ENCODE results near the gene SANBR. TPM values are rescaled to one million over a fixed set of nuclear protein-coding genes. Genes with fewer than 3 reads are reported as not detected.

The SANBR gene
- total RNA-seq (2021) = 8.9 and 10.1 TPM in 2 replicates
- long read RNA-seq, full-length matches to known transcripts = 4 of 34 reads
- long read RNA-seq, partial matches to known transcripts = 20 of 34 reads
- long read RNA-seq, other reads (novel, unspliced or antisense) = 10 of 34 reads

GRCh38 chr2:61065714-61066709, at the start of gene SANBR:
SANBR (plus strand) TSS chr2:61065871; CDS start chr2:61070351, 4,480 bp downstream.
- Histone ChIP-seq H2BK12ac (ENCODE audit: insufficient read length, low read depth, low read length) (no peak within 1 kb of the TSS), H3K23ac (ENCODE audit: insufficient read length, low read depth, low read length) (no peak within 1 kb of the TSS), H3K79me2 (ENCODE audit: insufficient read depth, low read length) (no peaks in the 10 kb centered on the region), H4K20me1 (ENCODE audit: control insufficient read depth, insufficient read depth, insufficient read length) (no peaks in the 10 kb centered on the region), H2AFZ (ENCODE audit: low read length) (no peak within 1 kb of the TSS), H3K4me1 (ENCODE audit: insufficient read depth, low read length) (no peaks in the 10 kb centered on the region), H3T11ph (ENCODE audit: low read length) (no peak within 1 kb of the TSS), H2AK5ac (ENCODE audit: insufficient read length, low read length) (no peak within 1 kb of the TSS), H3K56ac (ENCODE audit: insufficient read length, low read depth, low read length) (no peak within 1 kb of the TSS), H3K14ac (ENCODE audit: insufficient read depth, low read length) (peak within 1 kb of the TSS; percentile 57; the same call in 1 of the 2 replicates), H2BK120ac (ENCODE audit: low read depth, low read length, poor library complexity, severe bottlenecking) (no peak within 1 kb of the TSS), H4K91ac (ENCODE audit: insufficient read length, low read depth, low read length) (no peak within 1 kb of the TSS), H3K79me1 (ENCODE audit: insufficient read depth, low read depth, low read length, poor library complexity, severe bottlenecking) (no peaks in the 10 kb centered on the region), H3K9me3 (ENCODE audit: control insufficient read depth, low read depth, low read length) (no peaks in the 10 kb centered on the region), H2BK15ac (ENCODE audit: low read depth, low read length) (no peak within 1 kb of the TSS), H3K9ac (ENCODE audit: extremely low read depth, insufficient read length, low read length) (peak within 1 kb of the TSS; percentile 55), H3K4me2 (ENCODE audit: insufficient read depth, insufficient read length, low read length) (peak within 1 kb of the TSS; percentile 54), H4K5ac (ENCODE audit: insufficient read length, low read depth, low read length) (no peak within 1 kb of the TSS), H2BK5ac (ENCODE audit: insufficient read length, low read length) (no peak within 1 kb of the TSS), H3K4ac (ENCODE audit: low read depth, low read length) (no peak within 1 kb of the TSS), H2BK20ac (ENCODE audit: low read depth, low read length, poor library complexity, severe bottlenecking) (no peak within 1 kb of the TSS), H3K27ac (ENCODE audit: insufficient read length, low read depth, low read length) (no peak within 1 kb of the TSS), H3K23me2 (ENCODE audit: insufficient read length, low read depth, low read length, poor library complexity, severe bottlenecking) (no peaks in the 10 kb centered on the region), H4K8ac (replicated peaks; ENCODE audit: insufficient read length, low read depth, low read length) (no peak within 1 kb of the TSS), H3K27me3 (ENCODE audit: insufficient read depth, low read length) (no peaks in the 10 kb centered on the region), H3K18ac (ENCODE audit: insufficient read length, low read depth, low read length) (no peak within 1 kb of the TSS)
- WGBS (ENCODE audit: extremely low coverage, insufficient read length, low lambda C conversion rate) = no CpG with 5 or more reads among the region's 112 CpGs
- H3K36me3 Mint-ChIP-seq (ENCODE audit: insufficient read depth in 1 of 3, low read depth in 3 of 3) = peaks cover 2 to 9% (median 9%) of the 10 kb centered on the region in 3 experiments; a peak in 6 of 7 replicates
- TF ChIP-seq, protein P1, sequence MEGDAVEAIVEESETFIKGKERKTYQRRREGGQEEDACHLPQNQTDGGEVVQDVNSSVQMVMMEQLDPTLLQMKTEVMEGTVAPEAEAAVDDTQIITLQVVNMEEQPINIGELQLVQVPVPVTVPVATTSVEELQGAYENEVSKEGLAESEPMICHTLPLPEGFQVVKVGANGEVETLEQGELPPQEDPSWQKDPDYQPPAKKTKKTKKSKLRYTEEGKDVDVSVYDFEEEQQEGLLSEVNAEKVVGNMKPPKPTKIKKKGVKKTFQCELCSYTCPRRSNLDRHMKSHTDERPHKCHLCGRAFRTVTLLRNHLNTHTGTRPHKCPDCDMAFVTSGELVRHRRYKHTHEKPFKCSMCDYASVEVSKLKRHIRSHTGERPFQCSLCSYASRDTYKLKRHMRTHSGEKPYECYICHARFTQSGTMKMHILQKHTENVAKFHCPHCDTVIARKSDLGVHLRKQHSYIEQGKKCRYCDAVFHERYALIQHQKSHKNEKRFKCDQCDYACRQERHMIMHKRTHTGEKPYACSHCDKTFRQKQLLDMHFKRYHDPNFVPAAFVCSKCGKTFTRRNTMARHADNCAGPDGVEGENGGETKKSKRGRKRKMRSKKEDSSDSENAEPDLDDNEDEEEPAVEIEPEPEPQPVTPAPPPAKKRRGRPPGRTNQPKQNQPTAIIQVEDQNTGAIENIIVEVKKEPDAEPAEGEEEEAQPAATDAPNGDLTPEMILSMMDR (conservative IDR thresholded peaks at IDR 0.05) = no peak
- no peaks in the 10 kb centered on the region for H3K9me3 Mint-ChIP-seq
- DNase-seq = peak; percentile 96
- peak within 1 kb of the TSS in 2 of 3 experiments; percentile 88 to 94; a peak in 3 of 7 replicates for H3K27ac Mint-ChIP-seq
- peak within 1 kb of the TSS; percentile 93 for H3K4me3 Mint-ChIP-seq
- peaks cover 8 to 17% of the 10 kb centered on the region in 2 experiments; a peak in 3 of 4 replicates for H3K4me1 Mint-ChIP-seq
- H3K27me3 Mint-ChIP-seq (ENCODE audit: low read depth) = peaks cover 2% of the 10 kb centered on the region; the same call in 1 of the 2 replicates

Data from H9 (cell line).